ENCODE measurements around the gene TTI1. TPM values are rescaled to one million over a fixed set of nuclear protein-coding genes. Genes with fewer than 3 reads are reported as not detected.

The TTI1 gene
- total and polyA plus RNA-seq, 3 donors from 2014 or later = 24.1 to 30.5 (median 26.0) TPM

GRCh38 chr20:37938181-37938750, 95.0 kb downstream of the TTI1 start:
- Histone ChIP-seq H3K27ac (no peak overlapping the region), H3K4me1 (no peaks in the 10 kb centered on the region), H3K36me3 (ENCODE audit: low read depth, missing control alignments) (no peaks in the 10 kb centered on the region), H3K9me3 (no peaks in the 10 kb centered on the region), H3K27me3 (no peaks in the 10 kb centered on the region), H3K4me3 (no peak overlapping the region)
- intact Hi-C loops (cut with DNase I; ENCODE audit: low total_unique reads) = no loop called here
- DNase-seq = no peak
- TF ChIP-seq POLR2A (IDR thresholded peaks at IDR 0.05) (no peak), CTCF (IDR thresholded peaks at IDR 0.05) (no peak)
- 86 to 93% methylated on average over 1 to 12 of the region's 12 CpGs for WGBS, 2 donors

DNA sequence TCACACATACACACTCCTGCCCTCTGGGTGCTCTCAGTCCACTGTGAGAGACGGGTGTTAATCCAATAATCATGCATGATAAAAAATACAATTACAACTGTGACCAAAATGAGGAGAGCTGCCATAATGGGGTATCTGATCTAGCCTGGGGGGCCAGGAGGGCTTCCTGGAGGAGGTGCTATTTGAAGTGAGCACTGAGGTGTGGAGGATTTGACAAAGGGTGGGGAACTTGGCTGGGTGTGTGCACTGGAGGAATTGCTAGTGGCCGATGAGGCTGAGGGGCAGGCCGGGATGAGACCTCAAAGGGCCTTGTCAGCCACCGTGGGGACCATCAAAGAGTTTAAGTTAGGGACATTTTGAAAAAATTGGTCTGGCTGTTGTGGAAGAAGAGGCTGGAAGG, 95.6 kb downstream of the TTI1 start:
- H3K4me3 ChIP-seq = no peak overlapping the region
- no peak for DNase-seq
- H3K9me3 ChIP-seq = no peaks in the 10 kb centered on the region
- H3K27me3 ChIP-seq = no peaks in the 10 kb centered on the region
- H3K36me3 ChIP-seq (ENCODE audit: low read depth, missing control alignments) = no peaks in the 10 kb centered on the region
- H3K4me1 ChIP-seq = no peaks in the 10 kb centered on the region
- WGBS, 2 donors = 91 to 94% methylated on average over 4 of the region's 4 CpGs
- intact Hi-C loops (cut with DNase I; ENCODE audit: low total_unique reads) = no loop called here
- no peak overlapping the region for H3K27ac ChIP-seq
- TF ChIP-seq CTCF (IDR thresholded peaks at IDR 0.05) = no peak

DNA sequence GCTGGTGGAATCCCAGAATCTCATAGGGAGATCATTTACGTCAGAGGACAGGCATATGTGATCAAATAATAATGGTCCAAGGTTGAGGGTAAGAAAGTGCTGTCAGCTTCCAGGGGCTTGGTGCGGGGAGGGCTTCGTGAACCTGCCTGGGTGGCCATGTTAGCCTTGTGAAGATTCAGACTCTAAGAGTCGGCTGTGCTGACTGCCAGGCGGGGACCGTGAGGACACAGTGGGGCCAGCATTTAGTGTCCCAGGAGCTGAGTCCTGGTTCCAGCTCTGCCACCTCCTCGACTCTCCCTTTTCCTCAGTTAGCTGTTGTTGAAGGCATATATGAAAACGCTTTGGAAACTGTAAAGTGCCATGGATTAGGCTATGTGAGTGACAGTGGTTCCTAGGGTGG, 96.8 kb downstream of the TTI1 start:
- Histone ChIP-seq H3K27me3 (no peaks in the 10 kb centered on the region), H3K4me3 (no peak overlapping the region), H3K36me3 (ENCODE audit: low read depth, missing control alignments) (no peaks in the 10 kb centered on the region), H3K4me1 (no peaks in the 10 kb centered on the region), H3K9me3 (no peaks in the 10 kb centered on the region), H3K27ac (no peak overlapping the region)
- intact Hi-C loops (cut with DNase I; ENCODE audit: low total_unique reads) = no loop called here
- DNase-seq = no peak
- WGBS, 2 donors = 89% methylated on average over 8 of the region's 8 CpGs
- TF ChIP-seq CTCF (IDR thresholded peaks at IDR 0.05) (no peak), POLR2A (IDR thresholded peaks at IDR 0.05) (no peak)

DNA sequence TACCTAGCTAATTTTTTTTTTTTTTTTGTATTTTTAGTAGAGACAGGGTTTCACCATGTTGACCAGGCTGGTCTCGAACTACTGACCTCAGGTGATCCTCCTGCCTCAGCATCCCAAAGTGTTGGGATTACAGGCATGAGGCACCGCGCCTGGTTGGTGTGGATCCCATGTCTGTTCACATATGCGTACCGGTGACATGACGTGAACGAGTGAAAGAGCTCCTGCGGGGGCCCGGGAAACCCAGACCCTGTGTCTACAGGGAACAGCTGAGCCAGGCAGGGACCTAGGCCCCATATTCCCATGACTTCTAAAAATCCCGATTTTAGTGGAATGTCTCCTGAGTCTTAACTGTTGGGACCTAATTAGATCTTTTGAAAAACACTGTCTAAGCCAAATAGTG, 97.2 kb downstream of the TTI1 start:
- no peak for DNase-seq

More for the DNA sequence above, 97.2 kb downstream of the TTI1 start:
- H3K9me3 ChIP-seq = no peaks in the 10 kb centered on the region
- no peaks in the 10 kb centered on the region for H3K27me3 ChIP-seq
- no peak for TF ChIP-seq CTCF (IDR thresholded peaks at IDR 0.05)
- no peak for TF ChIP-seq POLR2A (IDR thresholded peaks at IDR 0.05)
- 88 to 89% methylated on average over 9 to 10 of the region's 10 CpGs for WGBS, 2 donors
- no peak overlapping the region for H3K27ac ChIP-seq
- intact Hi-C loops (cut with DNase I; ENCODE audit: low total_unique reads) = no loop called here
- no peaks in the 10 kb centered on the region for H3K4me1 ChIP-seq
- no peak overlapping the region for H3K4me3 ChIP-seq
- H3K36me3 ChIP-seq (ENCODE audit: low read depth, missing control alignments) = no peaks in the 10 kb centered on the region
